Measurements from ENCODE around the gene TTC29.

DNA sequence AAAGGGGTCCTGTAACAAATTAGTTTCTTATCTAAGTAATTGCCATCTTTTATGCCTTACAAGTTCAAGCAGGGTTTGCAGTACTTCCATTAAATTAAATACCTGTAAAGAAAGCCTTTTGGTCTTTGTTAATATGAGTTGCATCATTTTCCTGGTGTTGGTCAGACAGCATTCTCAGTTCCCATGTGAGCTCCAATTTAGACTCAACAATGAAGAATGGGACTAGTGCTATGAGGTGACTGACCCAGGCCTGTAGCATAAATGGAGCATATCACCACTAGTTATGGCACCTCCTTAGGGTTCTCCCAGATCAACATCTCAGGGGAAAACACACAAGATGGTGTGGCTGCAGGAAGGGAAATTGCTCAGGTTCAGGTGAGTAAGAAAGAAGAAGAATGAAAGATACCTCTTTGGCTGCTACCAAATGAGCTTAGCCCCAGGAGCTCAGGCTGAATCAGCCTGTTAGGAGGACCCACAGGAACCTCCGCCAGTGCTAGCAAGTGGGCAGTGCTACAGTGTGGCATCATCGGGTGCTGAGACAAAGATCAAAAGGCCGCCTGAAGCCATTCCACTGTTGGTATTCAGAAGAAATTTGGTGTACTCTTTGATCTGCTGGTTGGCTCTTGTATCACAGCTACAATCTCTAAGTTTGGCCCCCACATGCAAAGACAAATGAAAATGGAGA, 1.8 kb downstream of the TTC29 start:
- TF ChIP-seq, protein P1, sequence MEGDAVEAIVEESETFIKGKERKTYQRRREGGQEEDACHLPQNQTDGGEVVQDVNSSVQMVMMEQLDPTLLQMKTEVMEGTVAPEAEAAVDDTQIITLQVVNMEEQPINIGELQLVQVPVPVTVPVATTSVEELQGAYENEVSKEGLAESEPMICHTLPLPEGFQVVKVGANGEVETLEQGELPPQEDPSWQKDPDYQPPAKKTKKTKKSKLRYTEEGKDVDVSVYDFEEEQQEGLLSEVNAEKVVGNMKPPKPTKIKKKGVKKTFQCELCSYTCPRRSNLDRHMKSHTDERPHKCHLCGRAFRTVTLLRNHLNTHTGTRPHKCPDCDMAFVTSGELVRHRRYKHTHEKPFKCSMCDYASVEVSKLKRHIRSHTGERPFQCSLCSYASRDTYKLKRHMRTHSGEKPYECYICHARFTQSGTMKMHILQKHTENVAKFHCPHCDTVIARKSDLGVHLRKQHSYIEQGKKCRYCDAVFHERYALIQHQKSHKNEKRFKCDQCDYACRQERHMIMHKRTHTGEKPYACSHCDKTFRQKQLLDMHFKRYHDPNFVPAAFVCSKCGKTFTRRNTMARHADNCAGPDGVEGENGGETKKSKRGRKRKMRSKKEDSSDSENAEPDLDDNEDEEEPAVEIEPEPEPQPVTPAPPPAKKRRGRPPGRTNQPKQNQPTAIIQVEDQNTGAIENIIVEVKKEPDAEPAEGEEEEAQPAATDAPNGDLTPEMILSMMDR (IDR thresholded peaks at IDR 0.05): no peak
- no peak for TF ChIP-seq POLR2A (IDR thresholded peaks at IDR 0.05)
